ENCODE results near the gene SEC62. TPM values are rescaled to one million over a fixed set of nuclear protein-coding genes. Genes with fewer than 3 reads are reported as not detected.
"Not testable (repeated sequence)": the region's sequence is repeated elsewhere in the genome, so short reads cannot be mapped to it uniquely, and the experiment has no call there.

The SEC62 gene
- total RNA-seq, 1 donor from 2014 or later = 27.1 TPM

DNA sequence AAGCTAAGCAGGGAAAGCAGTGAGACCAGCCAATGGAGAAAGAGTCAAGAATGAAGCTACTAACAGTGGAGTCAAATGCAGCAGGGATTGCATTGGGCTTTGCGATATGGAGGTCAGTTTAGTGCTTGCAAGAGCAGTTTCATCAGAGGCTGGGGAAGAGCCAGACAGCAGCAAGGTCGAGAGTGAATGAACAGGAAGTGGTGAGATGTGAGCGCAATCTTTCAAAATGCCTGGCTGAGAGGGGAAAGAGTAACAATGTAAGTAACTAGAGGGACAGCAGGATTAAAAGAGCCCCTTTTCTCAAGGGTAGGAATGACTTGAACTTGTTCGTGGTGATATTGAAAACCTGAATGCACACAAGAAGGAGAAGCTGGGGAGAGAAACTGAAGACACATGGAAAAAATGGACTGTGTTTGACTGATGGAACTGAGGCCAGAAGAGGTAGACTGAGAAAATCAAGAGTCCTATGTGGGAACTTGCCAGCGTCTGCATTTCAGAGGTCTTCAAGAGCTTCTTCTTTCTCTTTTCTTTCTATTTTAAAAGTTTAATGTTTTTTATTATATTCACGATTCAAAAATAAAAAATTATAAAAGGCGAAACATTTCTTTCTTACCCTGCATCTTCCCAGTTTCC is 40.5 kb downstream of the SEC62 start:
- Histone ChIP-seq H3K36me3 (ENCODE audit: control insufficient read depth, insufficient read depth, low read length) (no peaks in the 10 kb centered on the region), H3K4me3 (ENCODE audit: low read depth, low read length) (no peak overlapping the region), H3K27me3 (ENCODE audit: control insufficient read depth, insufficient read depth, low read length) (no peaks in the 10 kb centered on the region)
- TF ChIP-seq, protein P1, sequence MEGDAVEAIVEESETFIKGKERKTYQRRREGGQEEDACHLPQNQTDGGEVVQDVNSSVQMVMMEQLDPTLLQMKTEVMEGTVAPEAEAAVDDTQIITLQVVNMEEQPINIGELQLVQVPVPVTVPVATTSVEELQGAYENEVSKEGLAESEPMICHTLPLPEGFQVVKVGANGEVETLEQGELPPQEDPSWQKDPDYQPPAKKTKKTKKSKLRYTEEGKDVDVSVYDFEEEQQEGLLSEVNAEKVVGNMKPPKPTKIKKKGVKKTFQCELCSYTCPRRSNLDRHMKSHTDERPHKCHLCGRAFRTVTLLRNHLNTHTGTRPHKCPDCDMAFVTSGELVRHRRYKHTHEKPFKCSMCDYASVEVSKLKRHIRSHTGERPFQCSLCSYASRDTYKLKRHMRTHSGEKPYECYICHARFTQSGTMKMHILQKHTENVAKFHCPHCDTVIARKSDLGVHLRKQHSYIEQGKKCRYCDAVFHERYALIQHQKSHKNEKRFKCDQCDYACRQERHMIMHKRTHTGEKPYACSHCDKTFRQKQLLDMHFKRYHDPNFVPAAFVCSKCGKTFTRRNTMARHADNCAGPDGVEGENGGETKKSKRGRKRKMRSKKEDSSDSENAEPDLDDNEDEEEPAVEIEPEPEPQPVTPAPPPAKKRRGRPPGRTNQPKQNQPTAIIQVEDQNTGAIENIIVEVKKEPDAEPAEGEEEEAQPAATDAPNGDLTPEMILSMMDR (IDR thresholded peaks at IDR 0.05; ENCODE audit: insufficient read depth, low read length, severe bottlenecking) = no peak
- peak; percentile 32 for DNase-seq (ENCODE audit: low read depth)
- no peak for FAIRE-seq

DNA sequence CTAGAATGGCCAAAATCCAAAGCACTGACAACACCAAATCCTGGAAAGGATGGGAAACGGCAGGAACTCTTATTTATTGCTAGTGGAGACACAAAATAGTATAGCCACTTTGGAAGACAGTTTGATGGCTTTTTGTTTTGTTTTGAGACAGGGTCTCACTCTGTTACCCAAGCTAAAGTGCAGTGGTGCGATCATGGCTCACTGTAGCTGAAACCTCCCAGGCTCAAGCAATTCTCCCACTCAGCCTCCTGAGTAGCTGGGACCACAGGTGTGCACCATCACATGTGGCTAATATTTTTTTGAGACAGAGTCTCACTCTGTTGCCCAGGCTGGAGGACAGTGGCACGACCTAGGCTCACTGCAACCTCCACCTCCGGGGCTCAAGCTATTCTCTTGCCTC is 43.9 kb downstream of the SEC62 start:
- FAIRE-seq = no peak

DNA sequence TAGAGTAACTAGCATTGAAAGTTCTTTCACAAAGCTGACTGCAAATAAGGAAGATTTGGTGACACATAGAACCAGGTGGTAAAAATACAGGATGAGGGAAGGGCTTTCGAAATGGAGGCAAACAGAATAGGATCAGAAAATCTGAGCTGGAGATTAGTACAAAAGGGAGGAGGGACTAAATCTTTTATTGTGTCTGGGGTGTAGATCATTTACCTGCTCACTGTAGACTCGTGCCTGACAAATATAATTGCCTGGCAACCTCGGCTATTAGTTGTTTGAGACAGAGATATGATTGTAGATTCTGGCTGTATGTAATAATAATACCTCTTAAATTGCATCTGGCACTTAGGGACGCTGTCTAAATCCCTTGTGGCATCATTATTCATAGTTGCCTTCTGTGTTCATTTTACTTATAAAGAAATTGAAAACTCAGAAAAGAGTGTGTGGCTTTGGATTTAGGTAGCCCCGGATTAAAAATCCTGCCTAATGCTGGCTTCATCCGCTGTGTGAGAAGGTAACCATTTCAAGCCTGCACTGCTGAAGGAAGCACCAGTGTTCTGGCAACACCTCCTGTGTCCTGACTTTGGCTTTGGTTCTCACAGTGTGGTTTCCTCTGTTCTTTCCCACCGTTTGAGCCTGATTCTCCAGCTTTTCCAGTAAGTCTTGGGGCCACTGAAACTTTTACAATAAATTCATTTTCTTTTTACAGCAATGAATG is 46.2 kb downstream of the SEC62 start:
- no peaks in the 10 kb centered on the region for H3K36me3 ChIP-seq (ENCODE audit: control insufficient read depth, insufficient read depth, low read length)
- TF ChIP-seq, protein P1 (IDR thresholded peaks at IDR 0.05; ENCODE audit: insufficient read depth, low read length, severe bottlenecking) = no peak
- H3K4me3 ChIP-seq (ENCODE audit: low read depth, low read length) = no peak overlapping the region
- FAIRE-seq = no peak
- no peaks in the 10 kb centered on the region for H3K27me3 ChIP-seq (ENCODE audit: control insufficient read depth, insufficient read depth, low read length)
- DNase-seq (ENCODE audit: low read depth) = no peak

More for the DNA sequence above, 43.9 kb downstream of the SEC62 start:
- no peaks in the 10 kb centered on the region for H3K27me3 ChIP-seq (ENCODE audit: control insufficient read depth, insufficient read depth, low read length)
- TF ChIP-seq, protein P1 (IDR thresholded peaks at IDR 0.05; ENCODE audit: insufficient read depth, low read length, severe bottlenecking) = no peak
- H3K4me3 ChIP-seq (ENCODE audit: low read depth, low read length) = no peak overlapping the region
- DNase-seq (ENCODE audit: low read depth) = no peak
- H3K36me3 ChIP-seq (ENCODE audit: control insufficient read depth, insufficient read depth, low read length) = no peaks in the 10 kb centered on the region

DNA sequence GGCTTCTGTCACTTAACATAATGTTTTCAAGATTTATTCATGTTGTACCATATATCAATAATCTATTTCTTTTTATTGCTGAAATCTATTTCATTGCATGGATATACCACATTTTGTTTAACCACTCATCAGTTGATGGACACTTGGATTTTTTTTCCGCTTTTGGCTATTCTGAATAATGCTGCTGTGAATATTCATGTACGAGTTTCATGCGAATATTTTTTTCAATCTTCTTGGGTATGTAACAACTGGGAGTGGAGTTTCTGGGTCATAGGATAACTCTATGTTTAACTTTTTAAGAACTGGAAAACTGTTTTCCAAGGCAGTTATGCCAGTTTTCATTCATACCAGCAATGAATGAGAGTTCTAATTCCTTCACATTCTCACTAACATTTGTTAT is 49.5 kb downstream of the SEC62 start:
- no peak for DNase-seq (ENCODE audit: low read depth)

DNA sequence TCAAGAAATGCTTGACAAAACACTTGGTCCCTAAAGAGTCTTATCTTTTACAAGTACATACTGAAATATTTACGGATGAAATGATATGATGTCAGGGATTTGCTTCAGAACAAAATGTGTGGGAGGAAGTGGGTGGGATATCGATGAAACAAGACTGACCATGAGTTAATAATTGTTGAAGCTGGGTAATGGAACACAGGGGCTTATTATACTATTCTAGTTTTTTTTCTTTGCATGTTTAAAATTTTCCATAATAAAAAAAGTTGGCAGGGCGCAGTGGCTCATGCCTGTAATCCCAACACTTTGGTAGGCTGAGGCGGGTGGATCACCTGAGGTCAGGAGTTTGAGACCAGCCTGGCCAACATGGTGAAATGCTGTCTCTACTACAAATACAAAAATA is 52.7 kb downstream of the SEC62 start:
- not testable (repeated sequence) for DNase-seq (ENCODE audit: low read depth); H3K27me3 ChIP-seq (ENCODE audit: control insufficient read depth, insufficient read depth, low read length); H3K36me3 ChIP-seq (ENCODE audit: control insufficient read depth, insufficient read depth, low read length); H3K4me3 ChIP-seq (ENCODE audit: low read depth, low read length); FAIRE-seq

More for the DNA sequence above, 49.5 kb downstream of the SEC62 start:
- Histone ChIP-seq H3K27me3 (ENCODE audit: control insufficient read depth, insufficient read depth, low read length) (peaks cover 1% of the 10 kb centered on the region), H3K36me3 (ENCODE audit: control insufficient read depth, insufficient read depth, low read length) (no peaks in the 10 kb centered on the region), H3K4me3 (ENCODE audit: low read depth, low read length) (no peak overlapping the region)
- TF ChIP-seq, protein P1 (IDR thresholded peaks at IDR 0.05; ENCODE audit: insufficient read depth, low read length, severe bottlenecking) = no peak
- FAIRE-seq = no peak

DNA sequence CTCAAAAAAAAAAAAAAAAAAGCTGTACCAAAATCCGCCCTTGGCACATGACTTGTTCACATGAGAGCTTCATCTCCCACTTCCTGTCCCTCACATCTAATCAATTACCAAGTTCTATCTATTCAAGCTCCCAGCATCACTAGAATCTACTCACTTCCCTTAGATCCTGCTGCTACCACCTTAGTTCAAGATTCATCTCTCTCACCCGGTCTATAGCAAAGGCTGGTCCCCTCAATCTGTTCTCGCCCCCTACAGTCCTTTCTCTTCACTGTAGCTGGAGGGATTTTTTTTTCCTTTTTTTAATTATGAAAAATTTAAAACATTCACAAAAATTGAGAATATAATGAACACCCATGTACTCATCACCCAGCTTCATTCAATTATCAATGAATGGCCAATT is 54.5 kb downstream of the SEC62 start:
- FAIRE-seq = no peak
- TF ChIP-seq, protein P1 (IDR thresholded peaks at IDR 0.05; ENCODE audit: insufficient read depth, low read length, severe bottlenecking) = no peak
- DNase-seq (ENCODE audit: low read depth) = no peak
- Histone ChIP-seq H3K4me3 (ENCODE audit: low read depth, low read length) (no peak overlapping the region), H3K36me3 (ENCODE audit: control insufficient read depth, insufficient read depth, low read length) (no peaks in the 10 kb centered on the region), H3K27me3 (ENCODE audit: control insufficient read depth, insufficient read depth, low read length) (peaks cover 1% of the 10 kb centered on the region)
